Small intestine (tissue), 7 donors: ENCODE data around the gene CATSPERD. TPM values are rescaled to one million over a fixed set of nuclear protein-coding genes. Genes with fewer than 3 reads are reported as not detected.
"Not testable (repeated sequence)": the region's sequence is repeated elsewhere in the genome, so short reads cannot be mapped to it uniquely, and the experiment has no call there.

Source experiments
- DNase-seq, 2 donors: peaks; one replicate each; pipeline versions ENCODE4 v3.0.0 to v3.0.0-alpha.2; 2013
- FAIRE-seq: peaks from 2 replicates; lab custom pipeline; 2012; peaks lifted over from hg19 to GRCh38; lab: Jason Lieb, UNC
- H3K27ac ChIP-seq, 3 donors: one replicate each; pipeline ENCODE4 v1.5.1; 2013; ENCODE audit warnings: low read length in 2 of 3, mild to moderate bottlenecking in 2 of 3, control low read depth in 1 of 3, inconsistent platforms in 1 of 3, low read depth in 1 of 3, moderate library complexity in 1 of 3
- H3K27me3 ChIP-seq, 3 donors: one replicate each; pipeline ENCODE4 v1.6.1; 2013; ENCODE audit warnings: low read length in 3 of 3, inconsistent platforms in 1 of 3; ENCODE audit not compliant: control insufficient read depth in 3 of 3, insufficient read depth in 3 of 3
- H3K36me3 ChIP-seq, 3 donors: one replicate each; pipeline ENCODE4 v1.6.1; 2013; ENCODE audit warnings: low read length in 3 of 3, inconsistent platforms in 1 of 3, low read depth in 1 of 3, mild to moderate bottlenecking in 1 of 3, moderate library complexity in 1 of 3; ENCODE audit not compliant: control insufficient read depth in 3 of 3, insufficient read depth in 2 of 3
- H3K4me1 ChIP-seq, 3 donors: one replicate each; pipeline ENCODE4 v1.6.1; 2013; ENCODE audit warnings: low read length in 2 of 3, inconsistent platforms in 1 of 3, low read depth in 1 of 3, mild to moderate bottlenecking in 1 of 3, moderate library complexity in 1 of 3; ENCODE audit not compliant: control insufficient read depth in 3 of 3, insufficient read depth in 2 of 3
- H3K4me3 ChIP-seq, 3 donors: one replicate each; pipeline ENCODE4 v1.5.1; 2013; ENCODE audit warnings: low read length in 3 of 3, control low read depth in 1 of 3, inconsistent platforms in 1 of 3, low read depth in 1 of 3, mild to moderate bottlenecking in 1 of 3, moderate library complexity in 1 of 3
- H3K9me3 ChIP-seq, 2 donors: one replicate each; pipeline ENCODE4 v1.6.1; 2013; ENCODE audit warnings: low read depth in 1 of 2, low read length in 1 of 2; ENCODE audit not compliant: control insufficient read depth in 2 of 2, insufficient read depth in 1 of 2
- WGBS, 3 donors: extraction: QIAGEN DNeasy Blood & Tissue Kit; methylation state at CpG; one replicate each; pipeline ENCODE4 v1.1.7; 2013; 5-methylcytosine and 5-hydroxymethylcytosine counted together
- polyA plus RNA-seq, 4 donors: library from polyadenylated mRNA; stranded (reverse) in 3 of 4; unstranded in 1 of 4; fragments of 200-250 nt in 3 of 4; fragments of 120-200 nt in 1 of 4; gene quantifications; one replicate each; pipeline versions ENCODE4 v1.2.1 to v1.2.3, GENCODE V29; 2013
- donor health status: healthy with polysubstance abuse.
- donor health status: control.
- donor health status: control.
- donor health status: Bipolar disorder and iron deficiency.
- donor health status: healthy.

CATSPERD gene
- polyA plus RNA-seq, 4 donors = not detected

DNA sequence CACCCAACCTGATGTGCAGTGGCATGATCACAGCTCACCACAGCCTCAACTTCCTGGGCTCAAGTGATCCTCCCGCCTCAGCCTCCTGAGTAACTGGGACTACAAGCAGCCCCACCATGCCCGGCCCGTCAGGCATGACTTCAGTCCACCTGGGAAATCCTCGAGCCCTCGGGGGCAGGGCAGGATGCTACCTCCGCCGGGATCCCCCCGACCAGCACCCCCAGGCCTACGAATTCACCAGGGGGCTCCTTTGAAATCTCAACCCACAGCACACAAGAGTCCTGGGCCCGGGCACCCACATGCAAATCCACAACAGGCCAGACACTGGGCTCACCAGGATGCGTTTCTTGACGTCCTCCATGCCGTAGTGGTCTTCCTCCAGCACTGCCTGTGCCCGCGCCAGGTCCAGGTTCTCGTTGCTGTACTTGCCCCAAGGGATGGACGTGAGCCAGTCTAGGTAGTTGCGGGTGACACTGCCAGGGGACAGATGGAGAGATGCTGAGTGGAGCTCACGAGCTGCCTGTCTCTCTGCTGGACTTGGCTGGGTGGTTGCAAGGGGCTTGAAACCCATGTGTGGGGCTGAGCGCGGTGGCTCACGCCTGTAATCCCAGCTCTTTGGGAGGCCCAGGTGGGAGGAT, 19.9 kb upstream of the CATSPERD start:
- H3K27ac ChIP-seq = no peak overlapping the region
- no peak for FAIRE-seq
- no peaks in the 10 kb centered on the region for H3K4me1 ChIP-seq
- H3K9me3 ChIP-seq = peaks cover 0 to 5% of the 10 kb centered on the region in 2 donors
- no peak overlapping the region for H3K4me3 ChIP-seq
- no peaks in the 10 kb centered on the region for H3K27me3 ChIP-seq
- WGBS, 3 donors = 95 to 98% (median 96%) methylated on average over 22 of the region's 22 CpGs
- DNase-seq = no peak
- peaks cover 10 to 82% (median 27%) of the 10 kb centered on the region in 3 donors for H3K36me3 ChIP-seq

DNA sequence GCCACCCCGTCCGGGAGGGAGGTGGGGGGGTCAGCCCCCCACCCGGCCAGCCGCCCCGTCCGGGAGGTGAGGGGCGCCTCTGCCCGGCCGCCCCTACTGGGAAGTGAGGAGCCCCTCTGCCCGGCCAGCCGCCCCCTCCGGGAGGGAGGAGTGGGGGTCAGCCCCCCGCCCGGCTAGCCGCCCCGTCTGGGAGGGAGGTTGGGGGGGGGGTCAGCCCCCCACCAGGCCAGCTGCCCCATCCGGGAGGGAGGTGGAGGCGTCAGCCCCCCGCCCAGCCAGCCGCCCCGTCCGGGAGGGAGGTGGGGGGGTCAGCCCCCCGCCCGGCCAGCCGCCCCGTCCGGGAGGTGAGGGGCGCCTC, 18.4 kb upstream of the CATSPERD start:
- not testable (repeated sequence) for H3K4me1 ChIP-seq, H3K9me3 ChIP-seq, DNase-seq, H3K27me3 ChIP-seq, H3K27ac ChIP-seq, H3K4me3 ChIP-seq, FAIRE-seq
- H3K36me3 ChIP-seq = peaks cover 14 to 82% (median 21%) of the 10 kb centered on the region in 3 donors
- WGBS, 3 donors = 91 to 100% (median 96%) methylated on average over 4 to 19 of the region's 28 CpGs

DNA sequence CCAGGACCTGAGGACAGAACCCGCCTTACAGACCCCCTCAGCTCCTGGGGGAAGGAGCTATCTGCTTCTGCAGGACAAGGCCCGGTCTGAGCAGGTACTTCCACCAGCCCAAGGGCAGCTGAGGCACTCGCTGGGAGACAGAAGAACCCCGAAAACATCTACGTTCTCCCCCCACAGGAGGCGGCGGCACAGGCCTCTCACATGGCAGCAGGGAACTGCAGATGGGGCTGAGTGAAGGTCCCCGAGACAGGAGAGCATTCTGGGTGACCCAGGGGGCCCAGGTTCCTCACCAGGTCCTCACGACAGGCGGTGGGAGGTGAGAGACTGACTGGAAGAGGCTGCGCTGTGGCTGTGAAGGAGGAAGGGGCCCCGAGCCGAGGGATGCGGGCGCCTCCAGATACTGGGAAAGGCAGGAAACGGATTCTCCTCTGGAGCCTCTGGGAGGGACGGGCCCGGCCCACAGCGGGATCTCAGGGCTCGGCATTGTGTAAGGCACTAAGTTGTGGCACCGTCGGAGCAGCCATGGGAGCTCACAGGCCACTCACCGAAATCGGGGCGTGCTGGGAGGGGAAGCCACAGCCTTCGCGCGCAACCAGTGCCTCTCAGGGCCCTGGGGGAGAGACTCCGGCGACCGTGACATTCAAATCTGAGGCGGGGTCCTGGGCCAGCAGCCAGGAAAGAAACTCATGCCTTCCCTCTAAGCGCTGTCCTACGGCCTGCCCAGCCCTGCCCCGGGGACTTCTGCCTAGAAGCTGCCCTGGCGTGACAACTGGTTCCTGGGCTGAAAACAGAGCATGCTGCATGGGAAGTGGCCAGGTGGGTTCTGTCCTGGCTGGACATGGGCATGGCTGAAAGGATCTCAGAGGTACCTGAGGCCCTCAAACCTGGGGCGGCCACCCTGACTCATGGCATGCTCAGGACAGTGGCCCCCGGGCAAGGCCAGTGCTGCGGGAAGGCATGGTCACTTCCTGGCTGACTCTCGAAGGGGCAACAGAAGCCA, 16.3 kb upstream of the CATSPERD start:
- Histone ChIP-seq H3K27ac (no peak overlapping the region), H3K36me3 (peaks cover 15 to 82% (median 15%) of the 10 kb centered on the region in 3 donors), H3K27me3 (no peaks in the 10 kb centered on the region), H3K4me3 (no peak overlapping the region), H3K9me3 (peaks cover 0 to 5% of the 10 kb centered on the region in 2 donors), H3K4me1 (no peaks in the 10 kb centered on the region)
- FAIRE-seq (no peak), DNase-seq (no peak)
- WGBS, 3 donors = 96 to 98% (median 96%) methylated on average over 39 to 40 of the region's 40 CpGs

DNA sequence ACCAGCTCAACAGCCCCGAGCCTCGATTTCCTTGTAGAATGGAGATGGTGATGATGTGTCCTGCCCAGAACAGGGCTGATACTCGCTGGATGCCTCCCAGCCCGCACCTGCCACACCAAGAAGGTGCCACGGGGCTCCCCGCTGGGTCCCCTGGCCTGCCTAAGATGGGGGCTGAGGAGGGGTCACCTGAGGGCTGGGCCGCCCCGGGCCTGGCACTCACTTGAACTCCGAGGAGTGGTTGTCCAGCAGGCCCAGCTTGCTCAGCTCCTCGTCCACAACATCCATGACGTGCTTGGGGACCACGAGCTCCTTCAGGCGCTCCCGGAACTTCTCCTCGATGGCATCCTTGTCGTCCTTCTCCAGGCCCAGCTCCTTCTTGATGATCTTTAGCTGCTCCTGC, 14.9 kb upstream of the CATSPERD start:
- Histone ChIP-seq H3K9me3 (peaks cover 0 to 5% of the 10 kb centered on the region in 2 donors), H3K4me1 (no peaks in the 10 kb centered on the region), H3K36me3 (peaks cover 14 to 79% (median 16%) of the 10 kb centered on the region in 3 donors), H3K27me3 (no peaks in the 10 kb centered on the region), H3K4me3 (no peak overlapping the region), H3K27ac (no peak overlapping the region)
- no peak for FAIRE-seq
- no peak for DNase-seq
- WGBS, 3 donors = 89 to 93% (median 92%) methylated on average over 16 of the region's 16 CpGs

DNA sequence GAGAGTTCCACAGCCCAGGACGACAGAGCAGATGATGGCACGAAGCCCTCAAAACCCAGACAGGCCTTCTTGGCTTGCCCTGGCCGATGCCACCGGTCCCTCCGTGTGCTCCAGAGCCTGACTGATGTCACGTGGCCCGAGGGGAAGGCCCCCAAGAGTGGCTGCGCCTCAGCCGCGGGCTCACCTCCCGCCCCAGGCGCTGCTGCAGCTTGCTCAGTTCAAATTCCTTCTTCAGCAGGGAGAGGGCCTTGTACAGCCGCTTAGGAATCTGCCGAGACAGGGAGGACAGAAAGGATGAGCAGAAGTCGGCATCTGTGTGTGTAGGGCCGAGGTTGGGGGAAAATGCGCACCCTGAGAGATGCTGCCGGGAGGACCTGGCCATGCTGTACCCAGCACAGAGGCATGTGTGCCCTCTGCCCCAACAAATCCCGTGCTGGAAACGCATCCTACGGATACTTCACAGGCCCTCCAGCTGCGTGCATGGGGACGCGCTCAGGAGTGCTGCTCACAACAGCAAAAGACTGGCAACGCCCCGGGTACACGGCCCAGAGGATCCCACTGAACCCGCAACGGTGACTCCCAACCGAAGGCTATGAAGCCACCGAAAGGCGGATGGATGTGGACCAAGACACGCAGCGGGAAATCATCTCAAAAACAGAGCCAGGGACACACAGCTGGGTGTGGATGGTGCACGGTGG, 13.4 kb upstream of the CATSPERD start:
- 95 to 97% (median 95%) methylated on average over 35 of the region's 35 CpGs for WGBS, 3 donors
- H3K4me1 ChIP-seq = no peaks in the 10 kb centered on the region
- no peaks in the 10 kb centered on the region for H3K27me3 ChIP-seq
- no peak overlapping the region for H3K4me3 ChIP-seq
- FAIRE-seq (no peak), DNase-seq (no peak)
- no peak overlapping the region for H3K27ac ChIP-seq
- H3K36me3 ChIP-seq = peaks cover 20 to 85% (median 24%) of the 10 kb centered on the region in 3 donors
- H3K9me3 ChIP-seq = no peaks in the 10 kb centered on the region

DNA sequence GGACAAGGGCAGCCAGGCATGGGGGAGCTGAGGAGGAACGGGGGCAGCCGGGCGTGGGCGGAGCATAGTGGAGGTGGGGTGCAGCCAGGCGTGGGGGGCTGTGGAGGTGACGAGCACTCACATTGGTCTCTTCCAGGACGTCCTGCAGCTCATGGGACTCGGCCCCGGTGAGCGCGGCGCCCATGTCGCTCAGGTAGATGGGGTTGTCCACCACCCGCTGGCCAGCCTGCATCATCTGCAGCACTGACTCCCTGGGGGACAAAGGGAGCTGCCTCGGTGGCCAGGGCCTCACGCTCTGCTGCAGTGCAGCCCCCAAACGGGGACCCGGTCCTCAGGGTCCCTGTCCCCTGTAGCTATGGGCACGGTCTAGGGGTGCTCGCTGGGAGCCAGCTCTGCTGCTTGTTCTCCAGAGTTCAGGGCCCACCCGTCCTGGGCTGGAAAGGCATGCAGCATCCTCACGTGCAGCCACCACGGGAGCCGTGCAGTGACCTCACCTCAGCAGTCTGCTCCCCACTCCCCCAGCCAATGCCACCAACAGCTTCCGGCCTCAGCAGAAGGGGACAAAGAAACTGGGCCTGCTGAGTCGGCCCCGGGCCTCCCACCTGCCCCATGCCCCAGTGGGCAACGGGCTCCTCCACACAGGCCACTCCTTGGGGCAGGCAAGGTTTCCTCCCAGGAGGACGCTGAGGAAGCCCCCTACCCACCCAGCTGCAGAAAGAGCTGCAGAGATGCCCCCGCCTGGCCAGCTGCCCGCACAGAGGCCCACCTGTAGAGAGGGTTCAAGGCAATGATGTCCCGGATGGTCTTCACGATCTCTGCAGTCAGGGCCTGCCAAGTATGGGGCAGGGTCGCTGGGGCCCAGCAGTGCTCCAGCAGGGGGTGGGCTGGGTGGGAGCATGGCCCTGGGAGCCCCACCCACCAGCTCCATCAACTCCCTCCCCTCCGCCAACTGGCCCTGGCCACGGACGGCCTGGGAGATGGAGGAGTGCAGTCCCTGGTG, 12.6 kb upstream of the CATSPERD start:
- Histone ChIP-seq H3K36me3 (peaks cover 22 to 94% (median 24%) of the 10 kb centered on the region in 3 donors), H3K9me3 (no peaks in the 10 kb centered on the region), H3K4me3 (no peak overlapping the region), H3K27me3 (no peaks in the 10 kb centered on the region), H3K27ac (no peak overlapping the region), H3K4me1 (no peaks in the 10 kb centered on the region)
- FAIRE-seq (no peak), DNase-seq (no peak)
- WGBS, 3 donors = 94 to 96% (median 95%) methylated on average over 34 to 37 of the region's 37 CpGs

DNA sequence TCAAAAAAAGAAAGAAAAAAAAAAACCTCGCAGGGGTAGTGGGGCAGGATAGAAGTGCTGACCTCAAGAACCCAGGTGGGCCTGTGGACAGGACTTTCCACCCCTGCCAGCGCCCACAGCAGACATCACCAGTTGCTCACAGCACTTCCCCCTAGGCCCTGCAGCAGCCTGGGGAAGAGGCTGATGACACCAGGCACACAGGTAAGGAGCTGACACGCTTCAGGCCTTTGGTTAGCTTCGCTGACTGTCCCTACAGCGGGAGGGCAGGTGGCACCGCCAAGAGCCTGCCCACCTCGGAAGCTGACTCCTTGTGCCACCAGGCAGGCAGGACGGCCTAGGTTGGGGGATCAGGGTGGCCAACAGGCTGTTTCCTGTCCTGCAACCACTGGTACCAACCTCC, 9.4 kb upstream of the CATSPERD start:
- H3K27me3 ChIP-seq = no peaks in the 10 kb centered on the region
- no peak overlapping the region for H3K4me3 ChIP-seq
- no peaks in the 10 kb centered on the region for H3K9me3 ChIP-seq
- H3K36me3 ChIP-seq = peaks cover 11 to 79% (median 18%) of the 10 kb centered on the region in 3 donors
- no peak overlapping the region for H3K27ac ChIP-seq
- no peak for DNase-seq
- WGBS, 3 donors = 91 to 96% (median 93%) methylated on average over 8 of the region's 8 CpGs
- FAIRE-seq = no peak
- H3K4me1 ChIP-seq = no peaks in the 10 kb centered on the region
